HG03039 (cell line): Measurements from ENCODE around the gene SPATA12.

ENCODE experiments used
- ATAC-seq: cut with Tn5 transposase; IDR thresholded peaks from one replicate; pipeline ENCODE4 v1.9.1; 2021; ENCODE audit warnings: mild to moderate bottlenecking, moderate library complexity; ENCODE audit not compliant: unreplicated experiment

The SPATA12 gene, protein sequence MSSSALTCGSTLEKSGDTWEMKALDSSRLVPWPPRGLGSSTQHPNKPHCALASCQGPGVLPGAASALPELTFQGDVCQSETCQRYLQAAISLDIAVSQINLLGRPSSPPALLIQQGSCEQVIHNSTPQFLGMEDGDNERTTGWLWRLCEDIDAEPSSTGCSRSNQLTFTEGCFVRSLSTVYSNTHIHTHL

DNA sequence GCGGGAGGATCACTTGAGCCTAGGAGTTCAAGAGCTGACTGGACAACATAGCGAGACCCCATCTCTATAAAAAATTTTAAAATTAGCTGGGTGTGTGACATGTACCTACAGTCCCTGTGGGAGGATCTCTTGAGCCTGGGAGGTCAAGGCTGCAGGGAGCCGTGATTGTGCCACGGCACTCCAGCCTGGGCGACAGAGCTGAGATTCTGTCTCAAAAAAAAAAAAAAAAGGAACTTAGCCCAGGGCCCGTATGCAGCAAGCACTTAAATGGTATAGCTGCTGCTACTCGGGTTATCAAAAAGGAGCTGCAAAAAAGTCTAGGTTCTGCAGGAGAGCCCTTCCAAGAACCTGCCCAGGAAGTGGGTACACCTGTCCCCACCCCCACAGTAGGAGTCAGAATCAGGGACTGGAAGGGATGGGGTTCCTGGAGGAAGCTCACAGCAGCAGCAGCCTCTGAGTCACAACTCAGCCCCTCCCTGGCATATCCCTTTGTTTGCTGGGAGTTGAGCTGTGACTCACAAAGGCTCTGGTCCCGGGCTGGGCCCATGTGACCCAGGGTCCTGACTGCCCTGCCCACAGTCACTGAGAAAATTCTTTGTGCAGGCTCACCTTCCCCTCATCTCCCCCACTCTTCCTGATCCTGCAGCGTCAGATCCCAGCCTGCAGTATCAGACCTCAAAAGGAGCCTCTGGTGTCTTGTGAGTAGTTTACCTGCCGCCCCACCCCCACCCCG, at the start of gene SPATA12:
Gene SPATA12 (plus strand): TSS at position 576 of the 733 bp plus-strand sequence. CDS start 13,031 bp downstream, outside the sequence.
- no peak for ATAC-seq

DNA sequence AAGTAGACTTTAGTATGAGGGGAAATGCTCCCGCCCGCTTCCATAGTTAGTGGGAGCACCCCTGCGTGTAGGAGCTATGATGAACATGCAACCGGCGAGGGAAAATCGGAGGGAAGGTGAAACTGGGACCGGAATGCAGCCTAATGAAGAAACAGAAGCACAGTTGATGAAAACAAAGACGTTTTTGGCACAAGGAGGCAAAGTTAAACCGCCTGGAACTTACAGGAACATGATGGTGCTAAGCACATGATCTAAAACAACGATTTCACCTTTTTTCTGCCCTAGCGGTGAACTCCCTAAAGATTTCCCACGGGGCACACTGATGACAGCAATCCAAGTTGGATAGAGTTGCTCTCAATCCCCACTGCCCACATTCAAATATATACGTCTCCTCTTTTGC, 49.4 kb upstream of the SPATA12 start:
- ATAC-seq: no peak

DNA sequence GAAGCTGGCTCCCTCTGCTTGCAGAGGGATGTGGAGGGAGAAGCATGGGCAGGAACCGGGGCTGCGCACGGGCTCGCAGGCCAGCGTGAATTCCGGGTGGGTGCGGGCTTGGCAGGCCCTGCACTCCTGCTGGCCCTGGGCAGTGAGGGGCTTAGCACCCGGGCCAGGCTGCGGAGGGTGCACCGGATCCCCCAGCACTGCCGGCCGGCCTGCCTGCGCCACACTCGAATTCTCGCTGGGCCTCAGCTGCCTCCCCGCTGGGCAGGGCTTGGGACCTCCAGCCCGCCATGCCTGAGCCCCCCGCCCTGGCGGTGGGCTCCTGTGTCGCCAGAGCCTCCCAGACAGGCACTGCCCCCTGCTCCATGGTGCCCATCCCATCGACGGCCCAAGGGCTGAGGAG, 47.6 kb upstream of the SPATA12 start:
- no peak for ATAC-seq

DNA sequence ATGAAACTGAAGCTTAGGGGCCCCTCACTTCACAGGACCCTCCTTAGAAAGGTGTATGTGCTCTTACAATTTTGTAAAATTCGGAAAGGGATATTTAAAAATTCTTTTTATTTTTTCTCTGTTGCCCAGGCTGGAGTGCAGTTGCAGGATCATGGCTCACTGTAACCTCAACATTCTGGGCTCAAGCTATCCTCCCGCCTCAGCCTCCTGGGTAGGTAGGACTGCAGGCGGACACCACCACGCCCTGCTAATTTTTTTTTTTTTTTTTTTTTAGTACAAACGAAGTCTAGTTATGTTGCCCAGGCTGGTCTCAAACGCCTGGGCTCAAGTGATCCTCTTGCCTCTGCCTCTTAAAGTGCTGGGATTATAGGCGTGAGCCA, 45.1 kb upstream of the SPATA12 start:
- ATAC-seq: no peak

DNA sequence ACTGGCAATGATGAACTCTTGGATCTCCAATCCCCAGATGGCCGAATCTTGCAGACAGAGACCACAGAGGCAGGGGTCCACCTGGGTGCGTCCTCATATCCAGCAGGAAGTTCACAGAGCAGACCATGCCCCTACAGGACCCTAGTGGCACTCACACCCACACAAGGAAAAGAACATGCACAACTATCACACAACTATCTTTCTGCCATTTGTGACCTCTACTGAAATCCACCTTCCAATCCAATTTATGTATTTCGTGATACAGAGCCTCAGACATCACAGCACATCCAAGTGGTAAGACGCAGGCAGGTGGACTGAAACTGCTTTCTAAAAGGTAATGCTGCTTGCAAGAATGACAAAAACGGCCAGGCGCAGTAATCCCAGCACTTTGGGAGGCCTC, 44.6 kb upstream of the SPATA12 start:
- no peak for ATAC-seq

DNA sequence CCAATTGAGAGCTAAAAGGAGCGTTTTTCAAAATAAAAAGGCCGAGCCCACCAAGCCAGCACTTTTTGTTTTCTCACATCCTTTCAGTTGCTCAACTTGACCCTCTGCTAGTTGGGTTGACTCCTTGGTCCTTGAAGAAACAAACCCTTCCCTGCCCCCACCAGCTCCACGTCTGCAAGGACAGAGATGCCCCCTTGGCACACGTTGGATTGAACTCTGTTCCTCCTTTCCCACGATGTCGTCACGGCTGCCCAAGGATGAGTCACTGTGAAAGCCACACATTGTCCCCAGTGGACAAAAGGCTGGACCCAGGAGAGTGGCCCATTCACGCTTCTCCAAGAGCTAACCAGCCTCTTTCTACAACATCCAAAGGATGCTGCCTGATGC, 43.0 kb upstream of the SPATA12 start:
- ATAC-seq: no peak

DNA sequence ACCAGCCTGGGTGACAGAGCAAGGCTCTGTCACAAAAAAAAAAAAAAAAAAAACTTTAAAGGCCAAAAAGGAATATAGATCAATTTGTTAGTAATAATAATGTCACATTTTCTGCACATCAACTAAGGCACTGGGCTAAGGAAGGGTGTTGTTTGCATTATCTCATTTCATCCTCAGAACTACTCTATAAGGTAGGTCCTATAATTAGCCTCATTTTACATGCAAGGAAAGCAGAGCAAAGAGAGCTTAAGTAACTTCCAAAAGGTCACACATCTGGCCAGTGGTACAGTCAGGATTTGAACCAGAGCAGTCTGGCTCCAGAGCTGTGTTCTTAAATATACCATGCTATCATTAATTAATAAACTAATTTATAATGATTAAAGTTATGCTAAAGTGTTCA, 42.2 kb upstream of the SPATA12 start:
- ATAC-seq: no peak

DNA sequence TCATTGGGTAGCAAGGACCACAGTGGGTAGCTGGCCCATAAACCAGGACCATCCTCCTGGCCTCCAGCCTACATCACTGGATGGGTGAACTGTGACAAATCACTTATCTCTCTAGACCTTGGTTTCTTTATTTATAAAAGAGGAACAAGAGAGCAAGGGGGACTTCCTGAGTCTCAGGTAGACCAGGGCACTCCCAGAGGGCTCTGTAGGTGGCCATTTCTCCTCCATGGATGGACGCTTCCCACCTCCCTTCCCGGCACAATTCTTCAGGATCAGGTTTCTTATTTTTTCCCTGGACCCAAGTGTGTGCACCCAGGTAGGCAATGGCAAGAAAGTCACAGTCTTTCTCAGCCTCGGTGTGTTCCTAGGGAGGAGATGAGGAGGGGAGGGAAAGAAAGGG, 41.4 kb upstream of the SPATA12 start:
- ATAC-seq: no peak

DNA sequence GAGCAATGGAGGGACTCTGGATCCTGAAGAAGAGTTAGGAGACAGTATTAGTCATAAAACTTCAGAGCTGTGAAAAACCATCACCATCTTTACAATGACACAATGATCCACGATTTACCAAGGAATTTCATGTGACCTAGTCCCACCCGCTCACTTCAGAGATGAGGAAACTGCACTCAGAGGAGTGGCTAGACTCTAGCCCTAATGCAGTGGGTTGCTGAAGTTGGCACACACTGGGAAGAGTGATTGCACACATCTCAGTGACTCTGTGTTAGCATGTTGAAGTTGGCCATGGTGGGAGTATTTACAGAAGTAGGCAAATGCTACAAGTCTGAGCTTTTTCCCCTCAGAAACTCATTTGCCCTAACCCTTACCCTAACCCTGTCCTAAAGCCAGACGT, 35.2 kb upstream of the SPATA12 start:
- no peak for ATAC-seq

DNA sequence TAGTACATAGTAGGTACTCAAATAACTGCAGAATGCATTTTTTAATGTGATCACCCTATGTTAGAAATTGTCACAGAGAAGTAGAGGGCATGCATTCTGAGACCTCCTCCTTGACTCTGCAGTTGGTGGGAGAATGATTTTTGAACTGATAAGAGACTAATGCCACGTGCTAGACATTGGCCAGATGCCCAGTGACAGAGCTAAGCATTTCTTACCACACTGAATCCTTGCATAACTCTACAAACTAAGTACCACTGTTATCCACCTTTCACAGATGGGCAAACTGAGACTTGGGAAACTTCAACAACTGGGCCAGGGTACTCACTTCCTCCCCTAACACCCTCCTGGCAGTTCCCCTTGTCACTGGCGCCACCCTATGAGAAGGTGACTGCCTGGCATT, 33.5 kb upstream of the SPATA12 start:
- no peak for ATAC-seq

DNA sequence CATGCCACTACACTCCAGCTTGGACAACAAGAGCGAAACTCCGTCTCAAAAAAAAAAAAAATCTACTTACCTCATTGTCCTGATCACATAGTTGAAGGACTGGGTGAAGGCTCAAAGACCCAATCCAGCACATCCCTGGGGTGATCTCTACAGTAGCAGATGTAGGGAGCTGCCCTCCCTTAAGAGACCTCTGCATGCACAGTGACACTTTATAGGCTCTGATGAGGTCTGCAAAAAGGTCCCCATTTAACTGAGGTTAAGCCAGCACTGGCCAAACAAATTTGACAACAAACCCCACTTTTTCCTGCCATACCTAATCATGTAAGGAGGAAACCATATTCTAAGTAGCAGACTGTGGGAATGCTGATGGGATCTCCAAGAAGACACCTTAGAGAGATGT, 31.1 kb upstream of the SPATA12 start:
- no peak for ATAC-seq

DNA sequence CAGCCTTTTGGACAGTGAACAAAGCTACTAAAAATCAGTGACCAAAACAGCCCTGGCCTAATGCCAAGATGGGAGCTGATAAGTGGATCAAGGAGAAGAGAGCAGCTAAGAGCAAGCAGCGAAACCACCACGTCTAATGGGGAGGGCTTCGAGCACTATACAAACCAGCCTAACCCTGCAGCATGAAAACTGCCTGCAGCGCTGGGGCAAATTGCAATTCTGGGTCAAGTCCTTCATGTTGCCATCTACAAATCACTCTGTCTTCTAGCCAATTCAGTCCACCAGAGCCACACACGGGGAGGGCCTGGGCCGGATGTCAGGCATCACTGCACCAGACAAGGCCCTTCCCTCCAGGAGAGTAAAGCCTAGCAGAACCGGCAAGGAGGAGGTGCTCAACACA, 30.5 kb upstream of the SPATA12 start:
- no peak for ATAC-seq

DNA sequence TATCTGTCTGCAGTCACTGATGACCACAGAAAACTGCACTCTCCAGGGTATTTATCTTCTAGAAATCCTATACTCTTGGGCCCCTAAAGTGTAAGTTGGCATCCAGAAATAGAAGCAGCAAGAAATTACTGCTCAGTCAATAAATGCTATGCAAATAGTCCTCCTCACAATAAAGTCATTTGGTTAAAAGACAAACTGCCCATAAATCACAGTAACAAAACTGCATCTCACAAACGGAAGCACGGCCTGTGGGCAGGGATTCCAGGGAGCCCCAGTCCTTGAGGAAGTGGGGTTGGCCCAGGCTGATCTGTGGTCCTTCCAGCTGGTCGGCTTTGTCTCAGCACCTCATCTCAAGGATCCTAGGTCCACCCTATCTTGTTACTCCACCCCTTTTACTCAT, 29.7 kb upstream of the SPATA12 start:
- ATAC-seq: no peak

DNA sequence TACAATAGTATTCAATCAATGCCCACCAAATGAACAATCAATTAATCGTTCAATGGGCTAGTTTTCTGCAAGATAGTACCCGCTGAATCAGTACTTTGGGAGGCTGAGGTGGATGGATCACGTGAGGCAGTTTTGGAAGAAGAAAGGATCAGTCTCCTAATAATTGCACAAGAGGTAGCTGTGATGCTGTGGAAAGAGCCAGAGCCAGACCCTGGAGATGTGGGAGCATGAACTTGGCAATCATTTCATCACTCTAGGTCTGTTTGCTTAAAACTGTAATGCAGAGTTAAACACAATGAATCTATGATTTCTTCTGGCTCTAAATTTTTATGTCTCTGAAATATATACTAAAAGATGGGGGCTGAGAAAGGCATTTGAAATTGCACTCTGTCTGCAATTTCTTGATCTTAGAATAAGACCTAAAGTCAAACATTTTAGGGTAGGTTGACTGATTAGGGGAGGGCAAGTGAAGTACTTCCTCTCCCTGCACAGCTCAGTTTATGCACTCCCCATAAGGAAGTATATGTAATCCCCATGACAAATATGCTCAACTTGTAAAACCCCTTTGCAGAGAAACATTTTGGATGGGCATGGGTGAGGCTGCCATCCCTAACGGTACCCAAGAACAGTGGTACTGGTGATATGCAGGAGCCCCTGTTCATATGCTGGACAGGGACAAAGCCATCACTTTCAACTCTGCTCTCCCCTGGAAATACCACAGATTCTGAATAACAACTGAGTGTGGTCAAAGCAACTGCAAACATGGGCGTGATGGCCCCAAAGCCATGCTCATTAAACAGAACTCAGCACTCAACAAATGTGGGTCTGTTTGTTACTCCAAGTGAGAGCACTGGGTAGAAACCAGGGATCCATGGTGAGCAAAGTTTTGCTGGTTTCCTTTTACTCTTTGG, 28.6 kb upstream of the SPATA12 start:
- ATAC-seq: no peak

DNA sequence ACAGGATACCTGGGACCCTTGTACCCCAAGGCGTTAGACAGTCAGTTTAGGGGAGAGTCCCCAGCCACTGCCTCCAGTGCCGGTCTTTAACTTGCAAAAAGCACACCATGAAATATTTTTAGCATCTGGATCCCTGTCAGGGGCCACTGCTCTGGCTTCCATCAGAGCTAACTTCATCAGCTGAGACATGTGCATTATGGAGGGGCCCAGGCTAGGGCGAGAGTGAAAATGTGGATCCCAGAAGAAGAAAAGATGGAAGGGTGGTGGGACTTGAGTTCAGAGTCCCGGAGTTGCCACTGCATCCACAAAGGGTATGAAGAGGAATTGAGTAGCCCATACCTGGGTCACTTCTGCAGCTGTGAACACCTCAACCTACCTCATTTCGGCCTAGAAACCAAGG, 23.5 kb upstream of the SPATA12 start:
- ATAC-seq: no peak

DNA sequence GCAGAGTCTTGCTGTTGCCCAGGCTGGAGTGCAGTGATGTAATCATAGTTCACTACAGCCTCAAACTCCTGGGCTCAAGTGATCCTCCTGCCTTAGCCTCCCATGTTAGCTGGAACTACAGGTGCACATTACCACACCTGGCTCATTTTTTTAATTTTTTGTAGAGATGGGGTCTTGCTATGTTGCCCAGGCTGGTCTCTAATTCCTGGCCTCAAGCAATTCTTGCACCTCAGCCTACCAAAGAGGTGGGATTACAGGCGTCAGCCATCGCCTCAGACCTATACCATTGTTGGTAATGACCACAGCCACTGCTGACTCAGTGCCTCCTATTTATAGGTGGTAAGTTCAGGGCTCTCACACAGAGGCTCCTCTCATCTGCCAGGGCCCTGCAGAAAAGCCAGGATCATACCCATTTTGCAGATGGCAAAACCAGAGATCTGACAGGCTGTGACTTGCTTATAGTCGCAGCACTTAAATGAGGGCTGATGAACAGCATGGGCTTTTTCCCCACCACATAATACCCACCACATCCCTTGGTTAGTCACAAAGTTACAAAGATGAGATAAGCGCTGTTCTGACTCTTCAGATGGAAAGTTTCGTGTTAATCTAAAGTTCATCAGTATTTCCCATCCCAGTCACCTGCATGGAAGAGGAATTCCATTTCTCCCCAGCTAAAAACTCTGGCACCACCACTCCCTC, 21.8 kb upstream of the SPATA12 start:
- ATAC-seq: no peak

DNA sequence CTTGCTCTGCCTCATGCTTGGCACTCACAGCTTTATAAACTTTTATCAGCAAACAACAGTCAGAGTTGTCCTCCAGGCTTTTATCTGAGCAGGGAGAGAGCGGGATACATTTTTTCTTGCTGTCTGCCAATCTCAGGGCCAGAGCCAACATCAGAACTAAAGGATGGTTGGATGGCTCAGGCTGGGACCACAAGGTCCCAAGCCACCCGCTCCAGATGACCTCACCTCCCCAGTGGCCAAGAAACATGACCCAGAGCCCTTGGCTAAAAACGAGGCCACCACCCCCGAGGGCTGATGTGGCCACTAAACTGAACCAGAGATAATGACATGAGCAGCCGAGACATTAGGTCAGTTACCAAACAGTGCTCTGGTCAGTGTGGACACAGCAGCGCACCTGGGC, 18.8 kb upstream of the SPATA12 start:
- no peak for ATAC-seq

DNA sequence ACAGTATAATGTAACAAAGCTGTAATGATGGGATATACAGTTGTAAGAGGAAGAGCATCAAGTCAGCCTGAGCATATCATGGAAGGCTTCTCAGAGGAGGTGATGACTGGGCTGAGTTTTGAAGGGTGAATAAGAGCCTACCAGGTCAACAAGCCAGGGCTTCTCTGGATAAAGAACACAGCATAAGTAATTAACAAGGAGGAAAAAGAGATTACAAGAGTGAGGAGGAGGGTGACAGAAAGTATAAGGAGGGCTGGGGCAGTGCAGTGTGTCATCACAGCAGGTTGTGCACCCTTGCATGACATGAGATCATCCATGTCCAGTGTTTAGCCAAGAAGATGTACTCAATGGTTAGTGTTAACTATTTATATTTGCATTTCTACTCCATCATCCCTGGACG, 16.9 kb upstream of the SPATA12 start:
- ATAC-seq: no peak

DNA sequence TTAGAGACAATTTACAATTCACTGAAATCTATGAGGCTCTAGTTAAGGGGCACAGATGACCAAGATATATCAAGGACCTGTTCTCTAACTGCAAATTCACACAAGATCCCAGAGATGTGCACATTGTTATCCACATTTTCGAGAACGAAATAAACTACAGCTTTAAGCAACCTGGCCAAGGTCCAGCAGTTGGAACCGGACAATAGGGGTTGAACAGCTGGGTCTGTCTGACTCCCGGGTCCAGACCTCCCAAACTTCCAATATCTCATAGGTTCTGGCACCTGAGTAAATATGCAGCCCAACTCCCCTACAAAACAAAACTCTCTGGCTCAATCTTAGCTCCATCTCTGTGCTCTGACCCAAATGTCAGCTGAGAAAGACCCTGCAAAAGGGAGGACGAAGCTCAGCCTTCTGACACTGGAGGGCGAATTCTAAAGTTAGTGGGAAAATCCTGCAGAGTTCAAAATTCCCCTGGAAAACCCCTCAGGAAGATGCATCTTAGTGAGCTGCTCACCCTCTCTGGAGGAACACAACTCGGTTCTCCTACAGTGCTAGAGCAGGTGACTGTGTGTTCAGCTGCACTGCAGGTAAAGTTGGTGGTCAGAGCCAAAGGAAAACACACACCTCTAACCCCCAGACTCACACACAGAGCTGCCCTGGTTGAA, 14.2 kb upstream of the SPATA12 start:
- ATAC-seq: no peak

DNA sequence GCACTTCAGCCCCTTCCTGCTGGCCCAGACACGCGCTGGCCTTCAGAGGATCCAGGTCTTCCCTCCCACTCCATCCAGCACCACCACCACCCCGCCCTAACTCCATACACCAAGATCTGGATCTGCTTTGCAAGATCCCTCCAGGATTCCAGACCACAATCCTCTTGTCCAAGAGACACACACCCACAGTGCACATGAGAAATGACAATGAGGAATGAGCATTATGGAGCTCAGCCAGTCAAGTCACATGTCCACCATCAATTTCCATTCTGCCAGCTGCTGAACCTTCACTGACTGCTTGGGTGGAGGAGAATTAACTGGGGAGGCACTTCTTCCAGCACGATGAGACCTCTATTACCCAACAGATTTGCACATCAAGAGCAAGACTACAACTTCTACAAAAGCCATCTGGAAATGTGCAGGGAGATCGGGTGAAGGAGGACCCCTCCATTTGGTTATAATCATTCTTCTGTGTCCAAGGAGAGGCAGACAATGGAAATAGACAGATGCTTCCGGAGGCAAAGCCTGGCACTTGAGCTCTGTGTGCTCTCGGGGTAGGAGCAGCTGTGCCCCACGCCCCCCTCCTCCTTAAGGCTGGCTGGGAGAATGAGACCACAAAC, 12.3 kb upstream of the SPATA12 start:
- no peak for ATAC-seq
